ENCODE results near the gene OPHN1. TPM values are rescaled to one million over a fixed set of nuclear protein-coding genes. Genes with fewer than 3 reads are reported as not detected.
A peak's percentile ranks its signal among the peaks of the same experiment; 100 is the strongest.

Gene OPHN1
- total and polyA plus RNA-seq, 2 experiments from 2014 or later = 2.2 to 3.8 TPM

GRCh38 chrX:68098431-68098830, 334.9 kb downstream of the OPHN1 start (continued):
- no peak for TF ChIP-seq CTCF (conservative IDR thresholded peaks at IDR 0.05; ENCODE audit: low read depth in 2 of 2)
- TF ChIP-seq ETS1 (IDR thresholded peaks at IDR 0.05) = no peak
- no peak for TF ChIP-seq STAT1 (IDR thresholded peaks at IDR 0.05; ENCODE audit: unreplicated experiment)
- no peak for TF ChIP-seq ZNF114 (CRISPR knock-in tag; IDR thresholded peaks at IDR 0.05)
- TF ChIP-seq ZNF331 (CRISPR knock-in tag; IDR thresholded peaks at IDR 0.05; ENCODE audit: low read depth) = no peak

- no peaks in the 10 kb centered on the region for H3K36me3 ChIP-seq (ENCODE audit: insufficient read depth)
- no peak overlapping the region for H3K27ac Mint-ChIP-seq
- H3K4me2 ChIP-seq = no peak overlapping the region
- TF ChIP-seq CTCF (conservative IDR thresholded peaks at IDR 0.05; ENCODE audit: low read depth in 2 of 2) (peak; percentile 20 to 50), ZNF331 (CRISPR knock-in tag; IDR thresholded peaks at IDR 0.05; ENCODE audit: low read depth) (no peak)
- no peaks in the 10 kb centered on the region for H3F3A ChIP-seq (replicated peaks; ENCODE audit: low read depth)
- H3K36me3 Mint-ChIP-seq (ENCODE audit: low read depth) = no peaks in the 10 kb centered on the region
- no peaks in the 10 kb centered on the region for H3K79me2 ChIP-seq (replicated peaks; ENCODE audit: insufficient read depth)
- no peaks in the 10 kb centered on the region for H3K27me3 ChIP-seq (ENCODE audit: insufficient read depth)
- DNase-seq (ENCODE audit: low spot score) (peak; percentile 16), ATAC-seq (no peak)
- no peaks in the 10 kb centered on the region for H3K9me3 Mint-ChIP-seq
- H3K4me1 Mint-ChIP-seq = no peaks in the 10 kb centered on the region
- H3K27me3 Mint-ChIP-seq (ENCODE audit: insufficient read depth, low read depth, poor library complexity) = no peaks in the 10 kb centered on the region
- H3K9me2 ChIP-seq (ENCODE audit: insufficient read depth) = no peaks in the 10 kb centered on the region
- H3K4me1 ChIP-seq (ENCODE audit: insufficient read depth) = no peaks in the 10 kb centered on the region
- H4K20me1 ChIP-seq (replicated peaks; ENCODE audit: insufficient read depth) = no peaks in the 10 kb centered on the region
- no peak overlapping the region for H2AFZ ChIP-seq
- no peak overlapping the region for H3K4me3 ChIP-seq
- no peak overlapping the region for H3K4me3 Mint-ChIP-seq
- no peak overlapping the region for H3K27ac ChIP-seq (ENCODE audit: low read depth)
Observed at GRCh38 chrX:68090266-68090665, 343.0 kb downstream of the OPHN1 start.

GRCh38 chrX:68087526-68087925, 345.8 kb downstream of the OPHN1 start:
- H3K36me3 ChIP-seq (ENCODE audit: insufficient read depth) = no peaks in the 10 kb centered on the region
- H4K20me1 ChIP-seq (replicated peaks; ENCODE audit: insufficient read depth) = no peaks in the 10 kb centered on the region
- H2AFZ ChIP-seq = no peak overlapping the region
- H3K27me3 ChIP-seq (ENCODE audit: insufficient read depth) = no peaks in the 10 kb centered on the region
- no peaks in the 10 kb centered on the region for H3K36me3 Mint-ChIP-seq (ENCODE audit: low read depth)
- no peaks in the 10 kb centered on the region for H3K9me2 ChIP-seq (ENCODE audit: insufficient read depth)
- DNase-seq (ENCODE audit: low spot score) (no peak), ATAC-seq (no peak)
- H3K4me3 ChIP-seq = no peak overlapping the region
- H3K27ac ChIP-seq (ENCODE audit: low read depth) = no peak overlapping the region
- H3K9me3 Mint-ChIP-seq = no peaks in the 10 kb centered on the region
- H3F3A ChIP-seq (replicated peaks; ENCODE audit: low read depth) = no peaks in the 10 kb centered on the region
- no peaks in the 10 kb centered on the region for H3K79me2 ChIP-seq (replicated peaks; ENCODE audit: insufficient read depth)
- H3K27ac Mint-ChIP-seq = no peak overlapping the region
- H3K4me1 ChIP-seq (ENCODE audit: insufficient read depth) = no peaks in the 10 kb centered on the region
- no peak overlapping the region for H3K4me3 Mint-ChIP-seq
- H3K4me2 ChIP-seq = no peak overlapping the region
- H3K27me3 Mint-ChIP-seq (ENCODE audit: insufficient read depth, low read depth, poor library complexity) = no peaks in the 10 kb centered on the region
- H3K4me1 Mint-ChIP-seq = no peaks in the 10 kb centered on the region
- TF ChIP-seq ZNF331 (CRISPR knock-in tag; IDR thresholded peaks at IDR 0.05; ENCODE audit: low read depth) (no peak), POLR2AphosphoS5 (IDR thresholded peaks at IDR 0.05; ENCODE audit: low read depth) (no peak), NANOG (IDR thresholded peaks at IDR 0.05; ENCODE audit: borderline replicate concordance) (no peak), ZNF462 (CRISPR knock-in tag; IDR thresholded peaks at IDR 0.05) (no peak)
